Ishikawa (cell line): Measurements from ENCODE around the gene ALDH16A1.

Source experiments
- CREB1 ChIP-seq: IDR thresholded peaks from 2 replicates; pipeline ENCODE4 v1.6.1; 2012; ENCODE audit warnings: low read depth
- NFIC ChIP-seq: IDR thresholded peaks from 2 replicates; pipeline ENCODE4 v1.6.1; 2012
- TAF1 ChIP-seq: IDR thresholded peaks from 2 replicates; pipeline ENCODE4 v1.6.1; 2012; ENCODE audit warnings: low read depth, mild to moderate bottlenecking
- YY1 ChIP-seq: IDR thresholded peaks from 2 replicates; pipeline ENCODE4 v1.6.1; 2012; ENCODE audit warnings: low read depth
- TF ChIP-seq, protein P1 (sequence below): IDR thresholded peaks from 2 replicates; pipeline ENCODE4 v1.6.1; 2012
- TF ChIP-seq, protein P2 (sequence below): IDR thresholded peaks from 2 replicates; pipeline ENCODE4 v1.6.1; 2012
- TF ChIP-seq, protein P3 (sequence below): IDR thresholded peaks from 2 replicates; pipeline ENCODE4 v1.6.1; 2012; ENCODE audit warnings: low read depth, mild to moderate bottlenecking

DNA sequence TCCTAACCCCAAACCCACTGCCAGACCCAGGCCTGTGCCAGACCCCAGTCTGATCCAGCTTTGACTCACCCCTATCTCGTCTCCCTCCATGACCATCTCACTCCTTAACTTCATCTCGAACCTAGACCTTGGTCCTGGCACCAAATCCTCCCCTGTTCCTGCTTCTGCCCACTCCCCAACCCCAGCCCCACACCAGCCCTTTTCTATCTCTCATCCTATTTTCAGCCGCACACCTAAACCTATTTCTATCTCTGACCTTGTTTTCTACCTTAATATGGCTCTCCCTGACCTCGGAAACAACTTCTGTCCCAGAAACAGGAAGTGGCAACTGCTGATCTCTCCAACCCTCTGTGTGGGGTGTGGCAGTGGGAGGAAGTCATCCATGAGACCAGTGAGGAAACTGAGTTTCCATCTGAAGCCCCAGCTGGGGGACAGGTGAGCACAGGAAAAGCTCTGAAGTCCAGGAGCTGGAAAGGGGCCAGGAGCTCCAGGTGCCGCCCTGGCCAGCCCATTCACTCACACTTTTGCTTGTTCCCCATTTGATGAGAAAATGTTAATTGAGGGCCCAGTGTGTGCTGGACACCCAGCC is 43.5 kb upstream of the ALDH16A1 start:
- TF ChIP-seq, protein P1, sequence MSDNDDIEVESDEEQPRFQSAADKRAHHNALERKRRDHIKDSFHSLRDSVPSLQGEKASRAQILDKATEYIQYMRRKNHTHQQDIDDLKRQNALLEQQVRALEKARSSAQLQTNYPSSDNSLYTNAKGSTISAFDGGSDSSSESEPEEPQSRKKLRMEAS: no peak
- TF ChIP-seq YY1: no peak
- TF ChIP-seq, protein P2, sequence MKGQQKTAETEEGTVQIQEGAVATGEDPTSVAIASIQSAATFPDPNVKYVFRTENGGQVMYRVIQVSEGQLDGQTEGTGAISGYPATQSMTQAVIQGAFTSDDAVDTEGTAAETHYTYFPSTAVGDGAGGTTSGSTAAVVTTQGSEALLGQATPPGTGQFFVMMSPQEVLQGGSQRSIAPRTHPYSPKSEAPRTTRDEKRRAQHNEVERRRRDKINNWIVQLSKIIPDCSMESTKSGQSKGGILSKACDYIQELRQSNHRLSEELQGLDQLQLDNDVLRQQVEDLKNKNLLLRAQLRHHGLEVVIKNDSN: no peak
- no peak for TF ChIP-seq CREB1
- no peak for TF ChIP-seq TAF1
- TF ChIP-seq NFIC: no peak
- TF ChIP-seq, protein P3, sequence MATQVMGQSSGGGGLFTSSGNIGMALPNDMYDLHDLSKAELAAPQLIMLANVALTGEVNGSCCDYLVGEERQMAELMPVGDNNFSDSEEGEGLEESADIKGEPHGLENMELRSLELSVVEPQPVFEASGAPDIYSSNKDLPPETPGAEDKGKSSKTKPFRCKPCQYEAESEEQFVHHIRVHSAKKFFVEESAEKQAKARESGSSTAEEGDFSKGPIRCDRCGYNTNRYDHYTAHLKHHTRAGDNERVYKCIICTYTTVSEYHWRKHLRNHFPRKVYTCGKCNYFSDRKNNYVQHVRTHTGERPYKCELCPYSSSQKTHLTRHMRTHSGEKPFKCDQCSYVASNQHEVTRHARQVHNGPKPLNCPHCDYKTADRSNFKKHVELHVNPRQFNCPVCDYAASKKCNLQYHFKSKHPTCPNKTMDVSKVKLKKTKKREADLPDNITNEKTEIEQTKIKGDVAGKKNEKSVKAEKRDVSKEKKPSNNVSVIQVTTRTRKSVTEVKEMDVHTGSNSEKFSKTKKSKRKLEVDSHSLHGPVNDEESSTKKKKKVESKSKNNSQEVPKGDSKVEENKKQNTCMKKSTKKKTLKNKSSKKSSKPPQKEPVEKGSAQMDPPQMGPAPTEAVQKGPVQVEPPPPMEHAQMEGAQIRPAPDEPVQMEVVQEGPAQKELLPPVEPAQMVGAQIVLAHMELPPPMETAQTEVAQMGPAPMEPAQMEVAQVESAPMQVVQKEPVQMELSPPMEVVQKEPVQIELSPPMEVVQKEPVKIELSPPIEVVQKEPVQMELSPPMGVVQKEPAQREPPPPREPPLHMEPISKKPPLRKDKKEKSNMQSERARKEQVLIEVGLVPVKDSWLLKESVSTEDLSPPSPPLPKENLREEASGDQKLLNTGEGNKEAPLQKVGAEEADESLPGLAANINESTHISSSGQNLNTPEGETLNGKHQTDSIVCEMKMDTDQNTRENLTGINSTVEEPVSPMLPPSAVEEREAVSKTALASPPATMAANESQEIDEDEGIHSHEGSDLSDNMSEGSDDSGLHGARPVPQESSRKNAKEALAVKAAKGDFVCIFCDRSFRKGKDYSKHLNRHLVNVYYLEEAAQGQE: no peak
